Ishikawa (cell line): ENCODE measurements around the gene RAB28.

ENCODE experiments used
- CEBPB ChIP-seq: IDR thresholded peaks from 2 replicates; pipeline ENCODE4 v1.6.1; 2012
- CREB1 ChIP-seq: IDR thresholded peaks from 2 replicates; pipeline ENCODE4 v1.6.1; 2012; ENCODE audit warnings: low read depth
- EP300 ChIP-seq: IDR thresholded peaks from 2 replicates; pipeline ENCODE4 v1.6.1; 2012; ENCODE audit warnings: borderline replicate concordance
- NFIC ChIP-seq: IDR thresholded peaks from 2 replicates; pipeline ENCODE4 v1.6.1; 2012
- REST ChIP-seq: IDR thresholded peaks from 2 replicates; pipeline ENCODE4 v1.6.1; 2012; ENCODE audit warnings: low read depth, mild to moderate bottlenecking
- TAF1 ChIP-seq: IDR thresholded peaks from 2 replicates; pipeline ENCODE4 v1.6.1; 2012; ENCODE audit warnings: low read depth, mild to moderate bottlenecking
- TCF12 ChIP-seq: IDR thresholded peaks from 2 replicates; pipeline ENCODE4 v1.6.1; 2012; ENCODE audit warnings: low read depth
- YY1 ChIP-seq: IDR thresholded peaks from 2 replicates; pipeline ENCODE4 v1.6.1; 2012; ENCODE audit warnings: low read depth
- ZBTB7A ChIP-seq: IDR thresholded peaks from 2 replicates; pipeline ENCODE4 v1.6.1; 2012; ENCODE audit warnings: low read depth
- TF ChIP-seq, protein P1 (sequence below): IDR thresholded peaks from 2 replicates; pipeline ENCODE4 v1.6.1; 2012

DNA sequence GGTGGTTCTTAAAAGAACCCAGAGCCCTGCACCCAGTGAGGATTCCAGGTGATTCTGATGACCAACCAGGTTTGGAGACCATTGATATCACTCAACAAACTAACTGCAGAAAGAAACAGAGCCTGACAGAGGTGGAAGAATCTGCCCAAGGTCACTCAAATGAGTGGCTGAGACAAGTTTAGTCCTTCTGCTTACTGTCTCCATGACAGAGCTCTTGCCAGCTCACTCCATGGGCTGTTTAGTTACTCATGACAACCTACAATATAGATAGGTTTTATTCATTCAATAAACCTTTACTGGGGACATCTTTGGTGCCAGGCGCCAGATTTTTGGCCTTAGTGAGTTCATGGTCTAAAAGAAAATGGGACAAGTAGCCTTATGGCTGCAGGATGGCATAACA is 124.3 kb downstream of the RAB28 start:
- TF ChIP-seq ZBTB7A (no peak), NFIC (no peak), TAF1 (no peak), CREB1 (no peak), TCF12 (no peak), EP300 (no peak), CEBPB (no peak), YY1 (no peak), REST (no peak)
- TF ChIP-seq, protein P1, sequence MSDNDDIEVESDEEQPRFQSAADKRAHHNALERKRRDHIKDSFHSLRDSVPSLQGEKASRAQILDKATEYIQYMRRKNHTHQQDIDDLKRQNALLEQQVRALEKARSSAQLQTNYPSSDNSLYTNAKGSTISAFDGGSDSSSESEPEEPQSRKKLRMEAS: no peak
